ENCODE data around the gene HOXA7.

DNA sequence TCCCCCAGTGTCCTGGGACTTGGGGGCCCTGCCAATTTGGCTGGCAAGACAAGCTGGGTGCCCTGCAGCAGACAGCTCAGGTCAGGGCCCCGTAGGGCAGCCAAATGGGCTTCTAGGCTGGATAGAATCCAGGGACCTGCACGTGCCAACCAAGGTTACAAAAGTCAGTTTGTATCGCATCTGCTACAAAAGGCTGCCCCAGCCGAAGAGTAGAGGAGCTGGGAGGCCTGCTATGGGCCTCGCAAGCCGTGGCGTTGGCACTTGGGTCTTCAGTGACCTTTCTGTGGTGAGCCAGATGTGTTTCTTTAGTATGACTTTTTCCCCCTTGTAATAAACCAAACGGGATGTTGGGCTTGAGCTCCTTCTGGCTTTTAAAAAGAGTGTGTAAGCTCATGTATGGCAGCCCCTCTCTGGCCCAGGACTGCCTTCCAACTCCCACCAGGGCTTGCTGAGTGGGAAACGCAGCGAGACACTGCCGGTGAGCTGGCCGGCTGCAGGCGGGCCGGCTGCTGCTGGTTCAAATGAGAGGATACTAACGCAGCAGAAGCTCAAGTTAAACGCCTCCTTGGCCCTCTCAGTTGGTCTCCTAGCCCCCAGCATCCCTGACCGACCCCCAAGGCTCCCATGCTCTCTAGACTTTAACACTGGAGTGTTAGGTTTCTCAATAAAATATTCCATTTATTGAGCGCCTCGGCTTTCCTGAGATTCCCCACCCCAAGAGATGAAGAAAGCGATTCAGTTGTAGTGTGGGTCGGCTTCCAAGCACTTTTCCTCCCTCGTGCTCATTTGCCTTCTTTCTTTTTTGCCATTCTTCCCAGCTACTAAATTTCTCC is 20.7 kb upstream of the HOXA7 start:
- TF ChIP-seq, protein P1, sequence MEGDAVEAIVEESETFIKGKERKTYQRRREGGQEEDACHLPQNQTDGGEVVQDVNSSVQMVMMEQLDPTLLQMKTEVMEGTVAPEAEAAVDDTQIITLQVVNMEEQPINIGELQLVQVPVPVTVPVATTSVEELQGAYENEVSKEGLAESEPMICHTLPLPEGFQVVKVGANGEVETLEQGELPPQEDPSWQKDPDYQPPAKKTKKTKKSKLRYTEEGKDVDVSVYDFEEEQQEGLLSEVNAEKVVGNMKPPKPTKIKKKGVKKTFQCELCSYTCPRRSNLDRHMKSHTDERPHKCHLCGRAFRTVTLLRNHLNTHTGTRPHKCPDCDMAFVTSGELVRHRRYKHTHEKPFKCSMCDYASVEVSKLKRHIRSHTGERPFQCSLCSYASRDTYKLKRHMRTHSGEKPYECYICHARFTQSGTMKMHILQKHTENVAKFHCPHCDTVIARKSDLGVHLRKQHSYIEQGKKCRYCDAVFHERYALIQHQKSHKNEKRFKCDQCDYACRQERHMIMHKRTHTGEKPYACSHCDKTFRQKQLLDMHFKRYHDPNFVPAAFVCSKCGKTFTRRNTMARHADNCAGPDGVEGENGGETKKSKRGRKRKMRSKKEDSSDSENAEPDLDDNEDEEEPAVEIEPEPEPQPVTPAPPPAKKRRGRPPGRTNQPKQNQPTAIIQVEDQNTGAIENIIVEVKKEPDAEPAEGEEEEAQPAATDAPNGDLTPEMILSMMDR (IDR thresholded peaks at IDR 0.05): no peak
- TF ChIP-seq POLR2A (IDR thresholded peaks at IDR 0.05): no peak
- no peak for TF ChIP-seq EP300 (IDR thresholded peaks at IDR 0.05)
